Stimulated activated CD4-positive, alpha-beta T cell treated with anti-CD3 and anti-CD28 coated beads, Interleukin-4, amount 100 ng/mL, for 24 hours (primary cell): Measurements from ENCODE around the gene HSPA6.
"Not testable (repeated sequence)": the region's sequence is repeated elsewhere in the genome, so short reads cannot be mapped to it uniquely, and the experiment has no call there.

Source experiments
- DNase-seq: peaks from one replicate; pipeline ENCODE4 v3.0.0-alpha.2; 2020

The HSPA6 gene

DNA sequence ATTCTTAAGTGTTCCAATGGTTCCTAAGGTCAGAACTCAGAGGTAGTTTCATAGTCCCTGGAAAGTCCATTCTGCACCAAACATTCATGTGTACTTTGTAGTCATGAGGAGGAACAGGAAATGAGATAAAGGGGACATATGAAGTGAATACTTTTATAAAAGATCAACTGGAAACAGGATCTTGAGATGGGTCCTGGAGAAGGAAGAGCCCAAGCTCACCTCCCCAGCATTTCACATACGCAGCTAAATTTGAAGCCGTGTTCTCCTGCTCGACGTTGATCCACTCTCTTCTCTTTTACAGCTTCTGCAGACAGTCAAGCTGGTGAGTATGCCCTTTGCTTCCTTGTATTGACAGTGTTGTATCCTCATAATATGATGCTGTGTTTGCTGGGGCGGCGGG is 18.7 kb upstream of the HSPA6 start:
- no peak for DNase-seq

DNA sequence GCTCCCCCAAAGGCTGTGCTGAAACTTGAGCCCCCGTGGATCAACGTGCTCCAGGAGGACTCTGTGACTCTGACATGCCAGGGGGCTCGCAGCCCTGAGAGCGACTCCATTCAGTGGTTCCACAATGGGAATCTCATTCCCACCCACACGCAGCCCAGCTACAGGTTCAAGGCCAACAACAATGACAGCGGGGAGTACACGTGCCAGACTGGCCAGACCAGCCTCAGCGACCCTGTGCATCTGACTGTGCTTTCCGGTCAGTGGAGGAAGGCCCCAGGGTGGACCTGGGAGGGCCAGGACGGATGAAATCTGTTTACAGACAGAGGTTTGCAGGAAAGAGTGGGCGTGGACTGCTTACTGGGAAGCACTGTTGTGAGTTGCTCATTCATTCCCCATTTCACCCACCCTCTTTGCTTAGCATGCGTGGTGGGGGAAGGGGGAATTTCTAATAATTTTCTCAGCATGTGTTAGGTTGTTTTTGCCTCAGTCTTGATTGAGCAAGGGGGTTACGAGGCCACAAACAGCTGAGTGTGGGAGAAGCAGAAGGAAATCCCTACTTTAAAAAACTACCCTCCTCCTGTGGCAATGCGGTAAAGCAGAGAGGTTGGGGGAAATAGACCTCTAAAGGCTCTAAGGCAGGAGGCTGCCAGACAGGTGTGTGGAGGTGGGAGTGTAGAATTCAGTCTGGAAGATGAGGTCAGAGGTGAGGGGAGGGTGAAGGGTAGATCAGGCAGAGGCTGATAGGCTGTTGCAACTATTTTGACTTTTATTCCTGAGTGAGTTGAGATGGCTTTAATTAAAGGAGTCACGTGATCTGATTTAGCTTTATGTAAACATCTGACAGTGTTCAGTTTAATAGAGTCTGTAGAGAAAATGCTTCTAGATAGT is 17.8 kb upstream of the HSPA6 start:
- DNase-seq, result no peak

DNA sequence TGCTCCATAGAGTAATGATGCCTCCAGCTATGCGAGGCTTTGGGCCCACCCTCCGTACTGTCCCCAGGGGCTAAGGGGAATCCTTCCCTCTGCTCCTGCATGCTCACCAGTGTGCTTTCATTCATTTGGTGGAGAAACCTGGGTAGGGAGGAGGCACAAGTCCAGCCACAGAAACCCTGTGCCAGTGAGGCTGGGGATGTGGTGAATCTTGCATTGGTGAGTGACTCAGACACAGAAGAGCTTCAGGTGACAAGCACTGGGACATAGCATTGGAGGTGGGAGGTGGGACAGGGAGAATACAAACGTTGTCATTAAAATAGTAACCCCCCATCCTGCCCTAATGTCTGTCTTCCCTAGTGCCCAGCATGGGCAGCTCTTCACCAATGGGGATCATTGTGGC is 13.9 kb upstream of the HSPA6 start:
- no peak for DNase-seq

DNA sequence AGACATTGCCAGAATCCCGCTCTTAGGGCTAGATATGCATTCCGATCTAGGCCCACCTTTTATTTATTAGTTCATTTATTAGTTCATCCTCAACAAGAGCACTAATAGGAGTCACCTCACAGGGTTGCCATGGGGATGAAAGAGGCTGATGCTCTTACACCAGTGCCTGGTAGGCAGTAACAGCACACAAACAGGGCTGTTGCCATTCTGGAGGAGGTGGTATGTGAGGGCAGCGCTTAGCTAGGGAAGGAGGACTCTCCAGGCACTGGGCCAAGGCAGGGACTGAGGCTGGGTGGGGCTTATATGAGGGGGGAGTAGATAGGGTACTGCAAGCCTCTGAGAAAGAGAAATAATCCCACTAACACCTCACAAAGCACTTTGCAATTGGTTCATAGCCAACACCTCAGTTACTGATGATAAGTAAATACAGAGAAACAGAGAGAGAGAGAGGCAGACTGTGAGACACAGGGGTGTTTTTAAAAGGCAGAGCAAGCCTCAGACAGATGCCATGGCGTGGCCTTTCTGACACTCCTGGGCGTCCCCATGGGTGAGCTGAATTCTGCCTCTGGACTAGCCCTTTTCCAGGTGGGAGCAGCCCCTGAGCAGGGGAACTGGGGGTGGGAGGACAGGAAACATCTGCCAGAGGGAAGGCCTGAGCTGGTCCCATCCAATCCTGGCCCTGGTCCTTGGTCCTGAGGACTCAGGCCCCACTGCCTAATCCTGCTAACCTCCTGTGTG is 13.2 kb upstream of the HSPA6 start:
- no peak for DNase-seq

DNA sequence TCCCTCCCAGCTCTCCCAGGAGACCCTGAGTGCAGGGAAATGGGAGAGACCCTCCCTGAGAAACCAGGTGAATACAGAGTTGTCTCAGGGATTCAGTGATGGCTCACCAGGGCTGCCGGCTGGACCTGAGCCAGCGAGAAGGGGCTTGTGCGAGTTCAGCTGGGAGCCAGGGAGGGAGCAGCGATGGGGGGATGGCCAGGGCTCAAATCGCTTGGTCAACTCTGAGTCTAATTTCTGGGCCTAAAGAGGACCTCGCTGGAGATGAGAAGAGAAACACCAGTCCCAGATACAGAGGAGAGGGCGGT is 12.6 kb upstream of the HSPA6 start:
- no peak for DNase-seq

DNA sequence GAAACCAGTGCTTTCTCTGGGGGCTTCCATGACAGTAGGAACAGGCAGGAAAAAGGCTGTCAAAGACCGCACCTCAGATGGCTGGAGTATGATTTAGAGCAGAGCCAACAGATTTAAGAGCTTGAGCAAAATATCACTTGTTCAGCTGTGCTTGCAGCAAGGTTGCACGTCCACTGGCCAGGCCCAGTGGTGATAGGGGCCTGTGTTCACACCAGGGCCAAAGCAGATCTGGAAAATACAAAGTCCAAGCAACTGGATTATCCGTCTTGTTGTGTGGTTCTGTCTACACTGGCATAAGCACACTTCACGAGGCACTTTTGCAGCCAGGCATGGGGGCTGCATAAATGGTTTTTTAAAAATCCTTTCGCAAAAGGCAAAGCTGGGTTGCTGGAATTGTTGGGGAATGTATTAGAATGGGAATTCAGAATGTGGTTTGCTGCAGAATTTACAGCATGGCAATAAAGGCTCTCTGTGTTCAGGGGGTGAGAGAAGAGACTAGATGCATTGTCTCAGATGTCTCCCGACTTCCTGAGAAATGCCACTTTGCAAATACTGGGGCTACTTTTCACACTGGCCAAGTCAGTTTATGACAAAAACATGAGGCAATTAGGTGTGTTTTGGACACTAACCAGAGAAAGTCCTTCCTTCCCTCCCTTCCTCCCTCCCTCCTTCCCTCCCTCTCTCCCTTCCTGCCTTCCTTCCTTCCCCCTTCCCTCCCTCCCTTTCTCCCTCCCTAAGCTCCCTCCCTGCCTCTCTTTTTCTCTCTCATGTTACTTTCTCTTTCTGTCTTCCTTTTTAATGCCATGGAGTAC is 11.5 kb upstream of the HSPA6 start:
- not testable (repeated sequence) for DNase-seq

DNA sequence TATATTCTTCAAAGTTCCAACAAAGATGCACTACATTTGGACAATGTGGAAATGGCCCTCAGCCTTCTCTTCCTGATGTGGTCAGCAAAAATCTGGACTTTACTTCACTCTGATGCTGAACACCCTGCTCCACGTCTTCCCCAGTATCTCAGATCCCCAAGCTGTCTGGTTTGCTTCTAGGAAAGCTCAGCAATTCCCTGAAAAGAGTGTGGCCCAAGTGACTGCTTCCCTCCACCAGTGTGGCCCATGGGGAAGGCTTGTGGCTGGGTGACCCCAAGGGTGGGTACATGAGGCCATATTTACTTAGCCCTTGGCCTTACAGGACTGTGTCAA is 10.9 kb upstream of the HSPA6 start:
- not testable (repeated sequence) for DNase-seq

DNA sequence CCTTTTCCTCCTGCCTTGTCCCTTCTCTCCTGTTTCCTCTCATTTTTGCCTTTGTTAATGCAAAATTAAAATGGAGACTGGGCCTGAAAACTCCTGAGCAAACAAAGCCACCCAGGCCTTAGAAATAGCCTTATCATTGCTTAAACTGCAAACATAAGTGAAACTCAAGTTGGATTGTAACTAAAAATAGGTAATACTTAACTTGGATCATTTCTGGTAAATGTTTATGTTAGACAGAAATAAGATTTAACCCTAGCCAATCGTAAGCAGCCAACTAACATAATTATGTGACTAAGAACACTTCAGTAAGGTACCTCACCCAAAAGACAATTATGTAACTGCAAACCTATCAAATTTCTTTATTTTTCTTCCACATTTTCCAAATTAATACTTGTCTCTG is 10.4 kb upstream of the HSPA6 start:
- not testable (repeated sequence) for DNase-seq

DNA sequence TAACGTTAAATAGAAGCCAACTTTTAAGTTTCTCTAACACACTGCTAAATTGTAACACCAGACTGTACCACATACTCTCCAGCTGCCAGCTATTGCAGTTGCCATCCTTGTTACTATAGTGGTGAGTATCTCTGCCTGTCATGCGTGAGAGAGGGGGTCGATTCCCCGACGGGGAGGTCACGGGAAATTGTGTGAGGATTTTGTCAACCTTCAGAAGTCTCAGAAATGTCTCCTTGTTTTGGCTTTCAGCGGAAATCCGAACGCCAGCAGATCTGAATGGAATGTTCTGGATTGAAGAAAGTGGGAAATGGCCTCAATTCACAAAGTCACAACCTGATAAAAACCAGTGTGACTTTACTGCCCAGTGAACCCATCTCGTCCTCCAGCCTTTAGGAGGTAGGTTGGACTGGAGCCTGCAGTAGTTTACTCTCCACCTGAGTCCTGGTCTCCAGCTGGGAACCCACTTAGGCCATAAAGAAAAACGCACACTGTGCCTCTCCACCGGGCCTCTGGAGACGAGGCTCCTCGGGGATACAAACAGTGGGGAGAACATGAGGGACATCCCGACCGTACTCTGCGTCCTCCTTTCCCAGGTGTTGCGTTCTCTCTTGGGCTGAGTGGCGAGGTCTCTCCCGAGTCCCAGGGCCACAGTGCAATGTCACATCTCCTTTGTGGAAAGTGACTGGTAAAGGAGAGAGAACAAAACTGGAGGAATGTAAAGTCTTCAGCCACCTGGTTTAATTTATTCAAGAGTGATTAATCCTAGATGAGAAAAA is 1.1 kb upstream of the HSPA6 start:
- not testable (repeated sequence) for DNase-seq

DNA sequence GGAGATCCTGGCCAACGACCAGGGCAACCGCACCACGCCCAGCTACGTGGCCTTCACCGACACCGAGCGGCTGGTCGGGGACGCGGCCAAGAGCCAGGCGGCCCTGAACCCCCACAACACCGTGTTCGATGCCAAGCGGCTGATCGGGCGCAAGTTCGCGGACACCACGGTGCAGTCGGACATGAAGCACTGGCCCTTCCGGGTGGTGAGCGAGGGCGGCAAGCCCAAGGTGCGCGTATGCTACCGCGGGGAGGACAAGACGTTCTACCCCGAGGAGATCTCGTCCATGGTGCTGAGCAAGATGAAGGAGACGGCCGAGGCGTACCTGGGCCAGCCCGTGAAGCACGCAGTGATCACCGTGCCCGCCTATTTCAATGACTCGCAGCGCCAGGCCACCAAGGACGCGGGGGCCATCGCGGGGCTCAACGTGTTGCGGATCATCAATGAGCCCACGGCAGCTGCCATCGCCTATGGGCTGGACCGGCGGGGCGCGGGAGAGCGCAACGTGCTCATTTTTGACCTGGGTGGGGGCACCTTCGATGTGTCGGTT is 477 bp downstream of the HSPA6 start:
- not testable (repeated sequence) for DNase-seq

DNA sequence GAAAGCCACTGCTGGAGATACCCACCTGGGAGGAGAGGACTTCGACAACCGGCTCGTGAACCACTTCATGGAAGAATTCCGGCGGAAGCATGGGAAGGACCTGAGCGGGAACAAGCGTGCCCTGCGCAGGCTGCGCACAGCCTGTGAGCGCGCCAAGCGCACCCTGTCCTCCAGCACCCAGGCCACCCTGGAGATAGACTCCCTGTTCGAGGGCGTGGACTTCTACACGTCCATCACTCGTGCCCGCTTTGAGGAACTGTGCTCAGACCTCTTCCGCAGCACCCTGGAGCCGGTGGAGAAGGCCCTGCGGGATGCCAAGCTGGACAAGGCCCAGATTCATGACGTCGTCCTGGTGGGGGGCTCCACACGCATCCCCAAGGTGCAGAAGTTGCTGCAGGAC is 981 bp downstream of the HSPA6 start:
- DNase-seq, result not testable (repeated sequence)

DNA sequence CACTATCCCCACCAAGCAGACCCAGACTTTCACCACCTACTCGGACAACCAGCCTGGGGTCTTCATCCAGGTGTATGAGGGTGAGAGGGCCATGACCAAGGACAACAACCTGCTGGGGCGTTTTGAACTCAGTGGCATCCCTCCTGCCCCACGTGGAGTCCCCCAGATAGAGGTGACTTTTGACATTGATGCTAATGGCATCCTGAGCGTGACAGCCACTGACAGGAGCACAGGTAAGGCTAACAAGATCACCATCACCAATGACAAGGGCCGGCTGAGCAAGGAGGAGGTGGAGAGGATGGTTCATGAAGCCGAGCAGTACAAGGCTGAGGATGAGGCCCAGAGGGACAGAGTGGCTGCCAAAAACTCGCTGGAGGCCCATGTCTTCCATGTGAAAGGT is 1.6 kb downstream of the HSPA6 start:
- DNase-seq, result not testable (repeated sequence)

DNA sequence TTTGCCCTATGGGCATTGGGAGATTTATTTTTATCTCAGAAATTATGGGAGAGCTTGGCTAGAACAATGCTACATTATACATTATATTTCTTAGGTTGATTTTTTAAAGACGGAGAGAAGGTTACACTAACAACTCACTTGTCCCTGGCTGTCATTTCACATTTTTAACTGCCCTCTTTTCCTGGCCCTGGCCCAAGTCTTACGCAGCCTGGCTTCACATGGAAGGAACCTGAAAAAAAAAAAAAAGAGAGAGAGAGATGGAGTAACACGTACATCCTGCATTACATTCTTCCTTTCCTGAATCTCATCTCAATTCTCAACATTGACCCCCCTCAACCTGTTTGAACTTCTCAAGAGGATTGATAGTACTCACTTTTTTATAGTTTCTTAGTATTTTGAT is 4.2 kb downstream of the HSPA6 start:
- not testable (repeated sequence) for DNase-seq

DNA sequence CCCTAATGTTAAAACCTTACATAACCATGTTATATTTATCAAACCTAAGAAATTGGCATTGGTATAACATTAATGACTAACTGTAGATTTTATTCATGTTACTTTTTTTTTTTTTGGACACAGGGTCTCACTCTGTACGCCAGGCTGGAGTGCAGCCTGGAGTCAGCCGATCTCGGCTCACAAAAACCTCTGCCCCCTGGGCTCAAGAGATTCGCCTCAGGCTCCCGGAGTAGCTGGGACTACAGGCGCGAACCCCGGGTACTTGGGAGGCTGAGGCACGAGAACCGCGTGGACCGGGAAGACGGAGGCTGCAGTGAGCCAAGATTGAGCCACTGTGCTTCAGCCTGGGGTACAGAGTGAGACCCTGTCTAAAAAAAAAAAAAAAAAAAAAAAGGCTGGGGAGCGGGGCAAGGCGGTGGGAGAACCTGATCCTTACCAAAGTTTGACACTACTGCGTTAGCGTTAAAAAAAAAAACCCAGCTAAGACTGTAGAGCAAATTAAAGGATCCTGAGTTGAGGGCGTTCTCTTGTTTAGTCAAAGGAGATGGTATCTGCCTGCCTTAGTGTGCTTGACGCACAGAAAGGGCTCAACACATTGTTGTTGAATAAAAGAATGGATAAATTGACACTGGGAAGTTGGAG is 5.2 kb downstream of the HSPA6 start:
- DNase-seq, result not testable (repeated sequence)

DNA sequence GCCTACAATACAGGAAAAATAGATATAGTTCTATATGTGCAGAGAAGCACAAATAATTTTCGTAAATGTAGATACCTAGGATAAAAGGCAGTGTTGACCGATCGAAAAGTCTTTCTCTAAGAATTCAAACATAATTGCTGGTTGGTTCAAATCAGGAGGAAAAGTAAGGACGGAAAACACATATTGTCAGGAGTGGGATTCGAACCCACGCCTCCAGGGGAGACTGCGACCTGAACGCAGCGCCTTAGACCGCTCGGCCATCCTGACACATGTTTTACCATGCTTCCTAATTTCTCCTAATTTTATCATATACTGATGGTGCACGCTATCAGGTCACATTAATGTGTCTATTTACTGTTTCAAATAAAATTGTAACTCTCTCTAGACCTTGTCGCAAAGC is 5.8 kb downstream of the HSPA6 start:
- peak; percentile 73 for DNase-seq

DNA sequence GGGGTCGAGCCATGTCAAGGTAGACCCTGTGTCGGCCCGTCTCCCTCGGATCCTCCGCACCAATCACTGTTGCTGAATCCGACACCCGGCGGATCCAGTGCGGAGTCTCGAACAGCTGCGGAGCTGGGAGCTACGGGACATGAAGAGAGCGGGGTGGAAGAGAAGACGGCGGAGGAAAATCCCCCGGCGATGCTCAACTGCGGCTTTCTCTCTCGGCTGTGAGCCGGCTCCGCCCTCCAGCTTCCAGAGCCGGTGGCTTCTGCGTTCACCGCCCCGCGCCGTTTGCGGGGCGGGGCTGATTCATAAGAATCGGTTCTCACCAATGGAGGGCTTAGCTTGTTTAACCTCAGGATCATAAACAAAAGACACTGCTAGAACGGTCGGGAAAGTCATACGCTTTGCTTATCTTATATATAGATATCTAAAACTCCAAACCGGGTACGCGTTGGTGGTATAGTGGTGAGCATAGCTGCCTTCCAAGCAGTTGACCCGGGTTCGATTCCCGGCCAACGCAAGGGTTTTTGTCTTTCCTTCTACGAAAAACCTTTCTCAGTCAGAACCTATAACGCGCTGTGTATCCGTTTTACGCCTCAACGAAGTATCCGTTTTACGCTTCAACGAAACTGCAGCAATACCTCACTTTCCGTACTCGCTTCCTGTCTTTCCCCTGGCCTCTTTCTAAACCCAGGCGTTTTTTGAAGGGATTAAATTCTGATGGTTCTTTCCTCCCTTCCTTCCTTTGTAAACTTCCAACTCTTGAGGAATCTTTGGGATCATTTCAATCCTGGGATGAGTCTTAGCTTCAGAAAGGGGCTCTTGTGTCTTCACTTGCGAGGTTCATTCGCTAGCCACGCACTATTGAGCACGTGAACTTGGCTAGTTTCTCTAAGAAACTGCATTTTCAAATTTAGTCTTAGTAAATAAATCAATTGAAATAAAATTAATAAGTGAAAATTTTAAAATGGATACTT is 6.6 kb downstream of the HSPA6 start:
- DNase-seq, result peak; percentile 94

DNA sequence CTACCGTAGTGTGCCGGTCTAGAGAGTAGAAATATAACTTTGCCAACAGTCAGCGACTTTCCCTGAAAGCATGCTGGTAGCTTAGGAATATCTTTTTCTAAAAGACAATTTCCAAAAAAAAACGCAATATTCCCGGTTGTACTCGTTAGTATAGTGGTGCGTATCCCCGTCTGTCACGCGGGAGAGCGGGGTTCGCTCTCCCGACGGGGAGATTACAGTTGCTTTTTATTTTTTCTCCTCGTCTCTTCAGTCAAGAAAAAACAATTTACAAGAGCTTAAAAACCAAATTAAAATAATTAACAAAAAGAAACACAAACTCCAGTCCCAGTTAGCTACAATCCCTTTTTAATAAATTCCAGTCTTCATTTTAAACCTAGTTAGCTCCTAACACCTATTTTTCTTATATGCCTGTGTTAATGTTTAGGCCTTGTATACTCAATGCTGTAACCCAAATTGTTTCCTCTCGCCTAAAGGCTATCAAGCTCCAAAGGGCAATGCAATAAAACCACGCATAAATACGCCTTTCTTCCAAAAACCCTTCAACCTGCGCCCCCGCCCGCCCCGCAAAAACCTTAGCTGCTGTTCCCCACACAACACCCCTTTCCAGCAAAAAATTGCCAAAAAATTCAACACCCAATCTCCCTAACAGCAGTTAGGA is 7.8 kb downstream of the HSPA6 start:
- no peak for DNase-seq

DNA sequence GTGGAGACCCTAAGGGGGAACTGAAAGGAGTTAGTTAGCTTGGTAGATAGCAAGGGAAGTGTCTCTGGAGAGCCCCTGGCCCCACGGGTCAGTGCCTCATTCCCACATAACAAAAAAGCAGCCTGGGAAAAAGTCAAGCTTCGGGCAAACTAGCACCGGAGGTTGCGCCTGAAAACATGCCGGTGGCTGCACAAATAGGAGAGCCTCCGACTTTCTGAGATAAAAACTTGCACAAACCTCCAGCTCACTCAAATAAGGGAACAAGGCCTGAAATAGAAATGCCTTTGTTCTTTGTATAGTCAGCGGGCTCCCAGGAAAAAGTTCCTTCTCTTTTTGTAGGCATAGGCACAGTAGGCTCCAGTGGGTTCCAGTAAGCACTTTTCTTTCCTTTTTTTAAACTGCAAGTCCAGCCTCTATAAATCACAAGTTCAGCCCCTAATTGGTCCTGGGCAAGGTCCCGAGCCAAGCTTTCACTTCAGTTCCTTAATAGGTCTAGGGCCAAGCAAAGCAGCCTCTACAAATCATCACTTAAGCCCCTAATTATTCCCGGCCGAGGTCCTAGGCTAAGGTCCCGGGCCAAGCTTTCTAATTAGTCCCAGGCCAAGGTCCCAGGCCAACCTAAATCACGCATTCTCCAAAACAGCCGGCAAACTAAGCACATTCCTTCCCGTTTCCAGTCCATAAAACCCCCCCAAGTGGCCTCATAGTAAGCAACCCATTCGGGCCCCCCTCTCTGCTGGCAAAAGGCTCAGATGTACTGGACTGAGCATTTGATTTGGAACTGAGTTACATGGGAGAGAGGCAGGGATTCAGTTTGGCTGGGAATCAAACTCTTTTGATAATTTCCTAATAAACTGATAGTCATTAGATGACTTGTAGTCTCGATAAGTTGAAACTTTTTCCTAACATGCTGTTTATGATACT is 8.6 kb downstream of the HSPA6 start:
- DNase-seq, result not testable (repeated sequence)

DNA sequence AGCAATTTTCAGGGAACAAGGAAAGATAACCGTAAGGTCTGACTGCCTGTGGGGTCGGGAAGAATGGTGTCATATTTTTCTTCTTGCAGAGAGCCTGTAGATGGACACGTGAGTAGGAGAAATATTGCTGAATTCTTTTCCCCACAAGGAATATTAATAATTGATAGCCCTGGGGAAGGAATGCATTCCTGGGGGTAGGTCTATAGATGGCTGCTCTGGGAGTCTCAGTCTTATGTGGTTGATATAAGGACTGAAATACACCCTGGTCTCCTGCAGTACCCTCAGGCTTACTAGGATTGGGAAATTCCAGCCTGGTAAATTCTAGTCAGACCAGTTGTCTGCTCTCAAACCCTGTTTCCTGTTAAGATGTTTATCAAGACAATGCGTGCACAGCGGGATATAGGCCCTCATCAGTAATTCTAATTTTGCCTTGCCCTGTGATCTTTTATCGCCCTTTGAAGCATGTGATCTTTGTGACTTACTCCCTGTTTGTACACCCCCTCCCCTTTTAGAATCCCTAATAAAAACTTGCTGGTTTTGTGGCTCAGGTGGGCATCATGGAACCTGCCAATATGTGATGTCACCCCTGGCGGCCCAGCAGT is 12.8 kb downstream of the HSPA6 start:
- not testable (repeated sequence) for DNase-seq
